Keratinocyte (primary cell): ENCODE measurements around the gene CDH18. TPM values are rescaled to one million over a fixed set of nuclear protein-coding genes. Genes with fewer than 3 reads are reported as not detected.

Source experiments
- DNase-seq: peaks from one replicate; pipeline ENCODE4 v3.0.0-alpha.2; 2011; ENCODE audit warnings: low read depth, missing footprints, low spot score
- FAIRE-seq: peaks from 2 replicates; lab custom pipeline; 2011; peaks lifted over from hg19 to GRCh38; lab: Jason Lieb, UNC
- H2AFZ ChIP-seq: 2 replicates; pipeline ENCODE4 v1.6.0; 2012; ENCODE audit warnings: low read length, control low read depth, inconsistent platforms; ENCODE audit not compliant: control insufficient read depth
- H3K27ac ChIP-seq: 2 replicates; pipeline ENCODE4 v1.5.1; 2011; ENCODE audit warnings: low read length; ENCODE audit not compliant: control insufficient read depth, insufficient read depth
- H3K27me3 ChIP-seq: 3 replicates; pipeline ENCODE4 v1.6.0; 2011; ENCODE audit warnings: low read length; ENCODE audit not compliant: control insufficient read depth, insufficient read depth; ENCODE audit errors: extremely low read depth
- H3K36me3 ChIP-seq, 2 experiments: 2 replicates in 1 of 2; 3 replicates in 1 of 2; pipeline ENCODE4 v1.5.1; 2011; ENCODE audit warnings: low read length in 2 of 2, mild to moderate bottlenecking in 1 of 2; ENCODE audit not compliant: control insufficient read depth in 2 of 2, insufficient read depth in 2 of 2; ENCODE audit errors: extremely low read depth in 1 of 2
- H3K4me1 ChIP-seq: 3 replicates; pipeline ENCODE4 v1.5.1; 2011; ENCODE audit warnings: low read length; ENCODE audit not compliant: control insufficient read depth, insufficient read depth; ENCODE audit errors: extremely low read depth
- H3K4me2 ChIP-seq: 3 replicates; pipeline ENCODE4 v1.6.0; 2011; ENCODE audit warnings: low read depth, low read length; ENCODE audit not compliant: control insufficient read depth, insufficient read depth; ENCODE audit errors: extremely low read depth
- H3K4me3 ChIP-seq, 3 experiments: fragments of 200-600 bp in 1 of 3; sonication (generic) in 1 of 3; 2 replicates in 2 of 3; 3 replicates in 1 of 3; pipeline ENCODE4 v1.5.1; 2011 to 2016; ENCODE audit warnings: low read length in 3 of 3, mild to moderate bottlenecking in 3 of 3, control low read depth in 2 of 3, inconsistent platforms in 1 of 3, low read depth in 1 of 3, mixed read lengths in 1 of 3, mixed run types in 1 of 3, moderate library complexity in 1 of 3; ENCODE audit not compliant: control insufficient read depth in 2 of 3, insufficient read depth in 2 of 3; ENCODE audit errors: extremely low read depth in 1 of 3
- H3K79me2 ChIP-seq: 2 replicates; pipeline ENCODE4 v1.6.0; 2012; ENCODE audit warnings: low read length; ENCODE audit not compliant: control insufficient read depth, insufficient read depth
- H3K9ac ChIP-seq: 3 replicates; pipeline ENCODE4 v1.6.0; 2011; ENCODE audit warnings: low read length; ENCODE audit not compliant: control insufficient read depth, insufficient read depth; ENCODE audit errors: extremely low read depth
- H3K9me1 ChIP-seq: 3 replicates; pipeline ENCODE4 v1.6.0; 2011; ENCODE audit warnings: low read length; ENCODE audit not compliant: control insufficient read depth, insufficient read depth; ENCODE audit errors: extremely low read depth
- H3K9me3 ChIP-seq: 2 replicates; pipeline ENCODE4 v1.5.1; 2012; ENCODE audit warnings: low read depth, low read length; ENCODE audit not compliant: control insufficient read depth
- H4K20me1 ChIP-seq: 3 replicates; pipeline ENCODE4 v1.6.0; 2011; ENCODE audit warnings: low read length; ENCODE audit not compliant: control insufficient read depth, insufficient read depth; ENCODE audit errors: extremely low read depth
- CTCF ChIP-seq, 3 experiments: IDR thresholded peaks in 1 of 3; conservative IDR thresholded peaks in 1 of 3; optimal IDR thresholded peaks in 1 of 3; 2 replicates in 2 of 3; 3 replicates in 1 of 3; pipeline versions ENCODE3 to v1.5.1; 2011; ENCODE audit warnings: low read length in 3 of 3, mild to moderate bottlenecking in 3 of 3, moderate library complexity in 2 of 3, control low read depth in 1 of 3, inconsistent platforms in 1 of 3; ENCODE audit not compliant: insufficient read depth in 2 of 3; ENCODE audit errors: extremely low read depth in 1 of 3
- EZH2 ChIP-seq: IDR thresholded peaks from one replicate; pipeline ENCODE4 v1.6.1; 2012; ENCODE audit warnings: inconsistent platforms, mild to moderate bottlenecking, low read length, moderate library complexity
- dilution Hi-C: fragments of 300-500 bp; cut with MboI; formaldehyde crosslinking; loops from one replicate; pipeline ENCODE4 v1.7.0; 2020; ENCODE audit warnings: low sequenced_read_pairs; ENCODE audit not compliant: extremely low pct_ligation_motif_present
- polyA plus RNA-seq, 5 experiments: library from polyadenylated mRNA; depleted of rRNA in 3 of 5; stranded (reverse) in 3 of 5; stranded (forward) in 1 of 5; unstranded in 1 of 5; fragments of >200 nt; gene quantifications; 1 replicate in 1 of 5; 2 replicates in 3 of 5; 3 replicates in 1 of 5; pipeline versions ENCODE4 v1.2.1 to v1.2.3, GENCODE V29; 2011 to 2012; ENCODE audit warnings: missing spikeins in 2 of 5, low read depth in 1 of 5, low replicate concordance in 1 of 5

The CDH18 gene
- polyA plus RNA-seq, 1 donor (not counting 4 experiments of a cell fraction or from before 2014, with no cell fraction given), result 0.41 TPM

- Histone ChIP-seq H3K4me2 (no peak overlapping the region), H3K36me3 (no peaks in the 10 kb centered on the region), H4K20me1 (no peaks in the 10 kb centered on the region), H2AFZ (no peak overlapping the region), H3K27me3 (no peaks in the 10 kb centered on the region), H3K9me3 (no peaks in the 10 kb centered on the region), H3K79me2 (no peaks in the 10 kb centered on the region), H3K4me3 (no peak overlapping the region), H3K4me1 (no peaks in the 10 kb centered on the region), H3K27ac (no peak overlapping the region), H3K9ac (no peak overlapping the region), H3K9me1 (no peaks in the 10 kb centered on the region)
- FAIRE-seq (no peak), DNase-seq (no peak)
- TF ChIP-seq CTCF (optimal IDR thresholded peaks at IDR 0.05 in 1 of 3, IDR thresholded peaks at IDR 0.05 in 1 of 3, conservative IDR thresholded peaks at IDR 0.05 in 1 of 3; ENCODE audit: extremely low read depth in 1 of 3, insufficient read depth in 2 of 3, low read length in 3 of 3) (no peak), EZH2 (no peak)
- dilution Hi-C loops, result no loop called here
Observed at GRCh38 chr5:19565466-19565865, 422.5 kb downstream of the CDH18 start.

GRCh38 chr5:19564036-19564435 lies 424.0 kb downstream of the CDH18 start:
- dilution Hi-C loops, result no loop called here
- Histone ChIP-seq H3K4me2 (no peak overlapping the region), H3K9ac (no peak overlapping the region), H3K9me1 (no peaks in the 10 kb centered on the region), H2AFZ (no peak overlapping the region), H3K36me3 (no peaks in the 10 kb centered on the region), H3K4me1 (no peaks in the 10 kb centered on the region), H3K27me3 (no peaks in the 10 kb centered on the region), H3K27ac (no peak overlapping the region), H3K9me3 (no peaks in the 10 kb centered on the region), H3K79me2 (no peaks in the 10 kb centered on the region), H4K20me1 (no peaks in the 10 kb centered on the region), H3K4me3 (no peak overlapping the region)
- no peak for DNase-seq
- TF ChIP-seq CTCF (optimal IDR thresholded peaks at IDR 0.05 in 1 of 3, IDR thresholded peaks at IDR 0.05 in 1 of 3, conservative IDR thresholded peaks at IDR 0.05 in 1 of 3; ENCODE audit: extremely low read depth in 1 of 3, insufficient read depth in 2 of 3, low read length in 3 of 3) (no peak), EZH2 (no peak)
- no peak for FAIRE-seq
